H1 (cell line): ENCODE results near the gene UHRF1. TPM values are rescaled to one million over a fixed set of nuclear protein-coding genes. Genes with fewer than 3 reads are reported as not detected.

Experiments
- CTCF ChIA-PET: fragments of 300-600 bp; sonication (Branson Sonifier 250); formaldehyde crosslinking; loops from one replicate; lab custom pipeline; 2021; ENCODE audit not compliant: partially characterized antibody; lab: Charles Lee
- POLR2A ChIA-PET: fragments of 300-600 bp; sonication (Branson Sonifier 250); formaldehyde crosslinking; loops from one replicate; lab custom pipeline; 2021; ENCODE audit warnings: inconsistent platforms; ENCODE audit not compliant: partially characterized antibody; lab: Charles Lee
- DNase-seq, 2 experiments: peaks; one replicate each; pipeline versions ENCODE4 v3.0.0 to v3.0.0-alpha.2; 2010 to 2022; ENCODE audit warnings: low spot score in 2 of 2, low read depth in 1 of 2, mixed read lengths in 1 of 2
- FAIRE-seq: peaks from 2 replicates; lab custom pipeline; 2011; peaks lifted over from hg19 to GRCh38; lab: Jason Lieb, UNC
- H2AFZ ChIP-seq: 2 replicates; pipeline ENCODE4 v1.8.1; 2012; ENCODE audit warnings: low read length, inconsistent platforms
- H2AK5ac ChIP-seq: 2 replicates; pipeline ENCODE4 v1.6.1; 2013; ENCODE audit warnings: low read depth, low read length
- H2BK120ac ChIP-seq: replicated peaks from 2 replicates; pipeline ENCODE3; 2013; ENCODE audit warnings: low read depth, low read length, inconsistent platforms
- H2BK12ac ChIP-seq: 2 replicates; pipeline ENCODE4 v1.6.1; 2013; ENCODE audit warnings: low read depth, low read length
- H2BK15ac ChIP-seq: 2 replicates; pipeline ENCODE4 v1.6.1; 2013; ENCODE audit warnings: low read length
- H2BK20ac ChIP-seq: 2 replicates; pipeline ENCODE4 v1.6.1; 2013; ENCODE audit warnings: low read length
- H2BK5ac ChIP-seq: 2 replicates; pipeline ENCODE4 v1.6.1; 2013; ENCODE audit warnings: low read depth, low read length
- H3K14ac ChIP-seq: 2 replicates; pipeline ENCODE4 v1.6.1; 2013; ENCODE audit warnings: inconsistent platforms; ENCODE audit not compliant: insufficient read length
- H3K18ac ChIP-seq: 2 replicates; pipeline ENCODE4 v1.6.1; 2013; ENCODE audit warnings: low read length; ENCODE audit errors: extremely low read depth
- H3K23ac ChIP-seq: 2 replicates; pipeline ENCODE4 v1.6.1; 2013; ENCODE audit warnings: inconsistent platforms; ENCODE audit not compliant: insufficient read length
- H3K23me2 ChIP-seq: 2 replicates; pipeline ENCODE4 v1.6.1; 2013; ENCODE audit warnings: low read depth, low read length
- H3K27ac ChIP-seq: 2 replicates; pipeline ENCODE4 v1.6.1; 2011; ENCODE audit warnings: low read depth, low read length, inconsistent platforms
- H3K27me3 ChIP-seq, 4 experiments: replicated peaks in 1 of 4; 1 replicate in 1 of 4; 2 replicates in 3 of 4; pipeline versions ENCODE4 v1.6.1 to v1.8.1; 2011 to 2013; ENCODE audit warnings: low read length in 3 of 4, mild to moderate bottlenecking in 3 of 4, inconsistent platforms in 2 of 4, mixed read lengths in 2 of 4, moderate library complexity in 1 of 4; ENCODE audit not compliant: control insufficient read depth in 3 of 4, insufficient read depth in 3 of 4; ENCODE audit errors: extremely low read depth in 1 of 4
- H3K36me3 ChIP-seq, 4 experiments: 2 replicates each; pipeline versions ENCODE4 v1.6.1 to v1.8.1; 2011 to 2013; ENCODE audit warnings: mild to moderate bottlenecking in 4 of 4, low read length in 3 of 4, moderate library complexity in 2 of 4, control low read depth in 1 of 4, inconsistent platforms in 1 of 4; ENCODE audit not compliant: insufficient read depth in 4 of 4, control insufficient read depth in 2 of 4
- H3K4ac ChIP-seq: replicated peaks from 2 replicates; pipeline ENCODE3; 2013; ENCODE audit warnings: low read length, low read depth, mixed read lengths, inconsistent platforms; ENCODE audit not compliant: insufficient read length
- H3K4me1 ChIP-seq, 4 experiments: replicated peaks in 1 of 4; 1 replicate in 1 of 4; 2 replicates in 3 of 4; pipeline versions ENCODE4 v1.6.1 to v1.8.1; 2011 to 2013; ENCODE audit warnings: low read length in 3 of 4, inconsistent platforms in 2 of 4, mixed read lengths in 1 of 4; ENCODE audit not compliant: insufficient read depth in 4 of 4, control insufficient read depth in 3 of 4
- H3K4me2 ChIP-seq, 2 experiments: 2 replicates each; pipeline versions ENCODE4 v1.6.1 to v1.8.1; 2011 to 2013; ENCODE audit warnings: low read depth in 2 of 2, low read length in 2 of 2, control low read depth in 1 of 2, inconsistent platforms in 1 of 2, mild to moderate bottlenecking in 1 of 2; ENCODE audit not compliant: insufficient read depth in 1 of 2
- H3K4me3 ChIP-seq, 4 experiments: fragments of 200-600, 300-600 bp in 1 of 4; sonication (generic), shearing (Covaris generic), sonication (Bioruptor Twin) in 1 of 4; 2 replicates each; pipeline versions ENCODE4 v1.5.1 to v1.8.1; 2011 to 2016; ENCODE audit warnings: low read length in 4 of 4, low read depth in 3 of 4, control low read depth in 2 of 4, inconsistent platforms in 2 of 4, mild to moderate bottlenecking in 2 of 4, mixed read lengths in 1 of 4, moderate library complexity in 1 of 4; ENCODE audit not compliant: insufficient read depth in 2 of 4; ENCODE audit errors: extremely low read depth in 1 of 4
- H3K56ac ChIP-seq: replicated peaks from 2 replicates; pipeline ENCODE3; 2013; ENCODE audit warnings: low read depth, mild to moderate bottlenecking, mixed read lengths, low read length, inconsistent platforms; ENCODE audit not compliant: insufficient read length
- H3K79me1 ChIP-seq: 2 replicates; pipeline ENCODE4 v1.6.1; 2013; ENCODE audit warnings: low read depth, low read length, control low read depth
- H3K79me2 ChIP-seq, 2 experiments: 2 replicates each; pipeline versions ENCODE4 v1.6.1 to v1.8.1; 2012 to 2013; ENCODE audit warnings: low read length in 2 of 2, mild to moderate bottlenecking in 2 of 2, inconsistent platforms in 1 of 2; ENCODE audit not compliant: insufficient read depth in 2 of 2, control insufficient read depth in 1 of 2
- H3K9ac ChIP-seq, 4 experiments: replicated peaks in 1 of 4; 1 replicate in 1 of 4; 2 replicates in 3 of 4; pipeline versions ENCODE4 v1.6.1 to v1.8.1; 2011 to 2013; ENCODE audit warnings: low read depth in 3 of 4, low read length in 3 of 4, control low read depth in 2 of 4, mild to moderate bottlenecking in 2 of 4, moderate library complexity in 2 of 4, inconsistent platforms in 1 of 4; ENCODE audit errors: extremely low read depth in 1 of 4
- H3K9me3 ChIP-seq, 2 experiments: 2 replicates each; pipeline versions ENCODE4 v1.6.1 to v1.8.1; 2012 to 2013; ENCODE audit warnings: mild to moderate bottlenecking in 2 of 2, moderate library complexity in 2 of 2, control low read depth in 1 of 2, inconsistent platforms in 1 of 2, low read depth in 1 of 2, low read length in 1 of 2, mixed read lengths in 1 of 2; ENCODE audit not compliant: insufficient read depth in 2 of 2
- H4K20me1 ChIP-seq, 2 experiments: replicated peaks in 1 of 2; 2 replicates each; pipeline versions ENCODE3 to v1.8.1; 2011 to 2013; ENCODE audit warnings: inconsistent platforms in 2 of 2, low read length in 2 of 2, mild to moderate bottlenecking in 1 of 2; ENCODE audit not compliant: insufficient read depth in 2 of 2, control insufficient read depth in 1 of 2
- H4K5ac ChIP-seq: 2 replicates; pipeline ENCODE4 v1.6.1; 2013; ENCODE audit warnings: low read length, low read depth, mixed read lengths, inconsistent platforms; ENCODE audit not compliant: insufficient read length
- H4K8ac ChIP-seq: 2 replicates; pipeline ENCODE4 v1.8.0; 2013; ENCODE audit warnings: mild to moderate bottlenecking, moderate library complexity, low read length, inconsistent platforms; ENCODE audit not compliant: insufficient read depth; ENCODE audit errors: extremely low read depth
- H4K91ac ChIP-seq: replicated peaks from 2 replicates; pipeline ENCODE3; 2013; ENCODE audit warnings: low read length, mixed read lengths, inconsistent platforms; ENCODE audit not compliant: insufficient read length
- CEBPB ChIP-seq: IDR thresholded peaks from 2 replicates; pipeline ENCODE4 v1.6.1; 2012; ENCODE audit warnings: low read depth, low read length
- CREB1 ChIP-seq: IDR thresholded peaks from 2 replicates; pipeline ENCODE4 v1.6.1; 2012; ENCODE audit warnings: inconsistent platforms
- HDAC2 ChIP-seq, 2 experiments: fragments of 300-600 bp in 1 of 2; sonication (generic) in 1 of 2; IDR thresholded peaks; 2 replicates each; pipeline ENCODE4 v1.6.1; 2011 to 2012; ENCODE audit warnings: low read depth in 2 of 2, low read length in 2 of 2, mild to moderate bottlenecking in 2 of 2, moderate library complexity in 2 of 2, borderline replicate concordance in 1 of 2, inconsistent platforms in 1 of 2
- KDM1A ChIP-seq: fragments of 200-600, 300-600 bp; sonication (generic); IDR thresholded peaks from 2 replicates; pipeline ENCODE4 v1.7.1; 2016; ENCODE audit warnings: mild to moderate bottlenecking, low read length, borderline replicate concordance
- KDM4A ChIP-seq: IDR thresholded peaks from one replicate; pipeline ENCODE4 v1.7.1; 2012; ENCODE audit warnings: low read depth, mild to moderate bottlenecking, moderate library complexity, low read length, inconsistent platforms; ENCODE audit not compliant: severe bottlenecking
- RBBP5 ChIP-seq: IDR thresholded peaks from 2 replicates; pipeline ENCODE4 v1.7.1; 2012; ENCODE audit warnings: low read depth, mild to moderate bottlenecking, inconsistent platforms, low read length, moderate library complexity, borderline replicate concordance
- SP1 ChIP-seq: IDR thresholded peaks from 2 replicates; pipeline ENCODE4 v1.6.1; 2011; ENCODE audit warnings: low read depth, low read length
- SP2 ChIP-seq: IDR thresholded peaks from 2 replicates; pipeline ENCODE4 v1.6.1; 2012; ENCODE audit warnings: mild to moderate bottlenecking, low read length, inconsistent platforms
- SP4 ChIP-seq: IDR thresholded peaks from 2 replicates; pipeline ENCODE4 v1.6.1; 2012; ENCODE audit warnings: low read length, inconsistent platforms
- SRF ChIP-seq: IDR thresholded peaks from 2 replicates; pipeline ENCODE4 v1.6.1; 2011; ENCODE audit warnings: mild to moderate bottlenecking, low read depth, low read length, moderate library complexity
- TAF1 ChIP-seq: IDR thresholded peaks from 2 replicates; pipeline ENCODE4 v1.6.1; 2011; ENCODE audit warnings: mild to moderate bottlenecking, low read depth, low read length
- TEAD4 ChIP-seq: IDR thresholded peaks from 2 replicates; pipeline ENCODE4 v1.6.1; 2012; ENCODE audit warnings: low read depth, low read length, inconsistent platforms, mixed read lengths
- WGBS, 2 experiments: shearing (Covaris generic) in 1 of 2; methylation state at CpG; one replicate each; pipeline versions ENCODE4 v1.1.6 to v1.1.7; 2013 to 2015; ENCODE audit warnings: low lambda C conversion rate in 2 of 2, mixed read lengths in 2 of 2, inconsistent platforms in 1 of 2, low coverage in 1 of 2, missing lambda C conversion rate in 1 of 2; ENCODE audit not compliant: insufficient replicate concordance in 2 of 2, insufficient coverage in 1 of 2, insufficient read length in 1 of 2; ENCODE audit errors: extremely low coverage in 1 of 2, missing lambda C conversion rate in 1 of 2; 5-methylcytosine and 5-hydroxymethylcytosine counted together
- polyA plus RNA-seq, 7 experiments: library from polyadenylated mRNA; depleted of rRNA in 3 of 7; stranded (reverse) in 5 of 7; unstranded in 2 of 7; fragments of >200 nt in 5 of 7; fragments of 200-250 nt in 2 of 7; gene quantifications; 1 replicate in 5 of 7; 2 replicates in 1 of 7; 4 replicates in 1 of 7; pipeline versions ENCODE4 v1.2.1 to v1.2.3, GENCODE V29; 2011 to 2013; ENCODE audit warnings: missing spikeins in 2 of 7, mixed read lengths in 2 of 7
- total RNA-seq: library from RNA; stranded (reverse); fragmentation: NEBNext Ultra II Directional; extraction: Animal tissue kit (Norgen Biotek cat#: 25700); gene quantifications from 2 replicates; pipeline ENCODE4 v1.2.1, GENCODE V29; 2021

The UHRF1 gene
- total and polyA plus RNA-seq, 2 of the 8 experiments (the other 6 are each of a cell fraction or from before 2014, with no cell fraction given), result 14.7 to 65.8 TPM

GRCh38 chr19:4867534-4868285 lies 41.6 kb upstream of the UHRF1 start, which contains the start of gene PLIN3:
Gene PLIN3 (minus strand): TSS chr19:4867667. CDS start chr19:4861394, 6,273 bp downstream.
- H3K18ac ChIP-seq, result no peak within 1 kb of the TSS; the same call in 1 of the 2 replicates
- no peak within 1 kb of the TSS for H2AK5ac ChIP-seq
- peak within 1 kb of the TSS; percentile 9 for H3K56ac ChIP-seq
- no peak within 1 kb of the TSS for H4K91ac ChIP-seq
- peak within 1 kb of the TSS; percentile 64 for H4K8ac ChIP-seq
- H3K4ac ChIP-seq, result no peak within 1 kb of the TSS
- H4K20me1 ChIP-seq, result peaks cover 0 to 7% of the 10 kb centered on the region in 2 experiments
- H3K27me3 ChIP-seq, result no peaks in the 10 kb centered on the region
- H2BK15ac ChIP-seq, result no peak within 1 kb of the TSS
- H2BK20ac ChIP-seq, result no peak within 1 kb of the TSS
- ChIA-PET POLR2A (interaction anchor here (0.5 to 1.6 kb wide), 8 partner anchors 9 to 119 kb away, joined by 3 to 4 read pairs (median 4); no protein-coding TSS in a partner anchor), CTCF (interaction anchor here (0.8 to 5.1 kb wide), 12 partner anchors 8 to 164 kb away, joined by 3 to 44 read pairs (median 5); no protein-coding TSS in a partner anchor)
- no peaks in the 10 kb centered on the region; the same call in 1 of the 2 replicates for H3K23me2 ChIP-seq
- DNase-seq (peak; percentile 81 to 99), FAIRE-seq (no peak)
- peaks cover 0 to 6% of the 10 kb centered on the region in 2 experiments; a peak in 2 of 4 replicates for H3K79me2 ChIP-seq
- peak within 1 kb of the TSS; percentile 77 to 98 (median 84) for H3K4me3 ChIP-seq
- H3K4me1 ChIP-seq, result peaks cover 0 to 5% (median 2%) of the 10 kb centered on the region in 4 experiments; a peak in 3 of 7 replicates
- H3K79me1 ChIP-seq, result peaks cover 3% of the 10 kb centered on the region; the same call in 1 of the 2 replicates
- peak within 1 kb of the TSS; percentile 66 to 91 for H3K4me2 ChIP-seq
- no peaks in the 10 kb centered on the region for H3K9me3 ChIP-seq
- H3K14ac ChIP-seq, result no peak within 1 kb of the TSS
- peak within 1 kb of the TSS; percentile 27; the same call in 1 of the 2 replicates for H2BK5ac ChIP-seq
- H2BK120ac ChIP-seq, result no peak within 1 kb of the TSS
- no peak within 1 kb of the TSS for H2BK12ac ChIP-seq
- H3K23ac ChIP-seq, result no peak within 1 kb of the TSS
- peak within 1 kb of the TSS in 3 of 4 experiments; percentile 20 to 58 (median 31); a peak in 3 of 7 replicates for H3K9ac ChIP-seq
- peak within 1 kb of the TSS; percentile 46 for H3K27ac ChIP-seq
- H2AFZ ChIP-seq, result peak within 1 kb of the TSS; percentile 61; the same call in 1 of the 2 replicates
- peak within 1 kb of the TSS; percentile 75 for H4K5ac ChIP-seq
- no peaks in the 10 kb centered on the region for H3K36me3 ChIP-seq
- whole genome bisulfite sequencing, 2 experiments, result 7% methylated on average over 28 of the region's 46 CpGs; no CpG with 5 or more reads in 1 of the 2 experiments
- TF ChIP-seq TEAD4, result no peak
- TF ChIP-seq KDM4A, result peak; percentile 68
- no peak for TF ChIP-seq CEBPB
- TF ChIP-seq TAF1, result 0 out of 2 replicates have a peak, but pooled peaks have one; percentile 15
- TF ChIP-seq SP4, result 0 out of 2 replicates have a peak, but pooled peaks have one; percentile 68
- TF ChIP-seq SRF, result no peak
- peak; percentile 60 for TF ChIP-seq SP2
- no peak for TF ChIP-seq RBBP5
- peak in 1 of 2 experiments; percentile 95; a peak in 2 of 4 replicates for TF ChIP-seq HDAC2 (IDR thresholded peaks at IDR 0.05; ENCODE audit: borderline replicate concordance in 1 of 2, low read depth in 2 of 2, low read length in 2 of 2)
- peak; percentile 91 for TF ChIP-seq SP1
- peak; percentile 42; the same call in 1 of the 2 replicates for TF ChIP-seq CREB1
- TF ChIP-seq KDM1A, result peak; percentile 98
